ENCODE data around the gene PER1. TPM values are rescaled to one million over a fixed set of nuclear protein-coding genes. Genes with fewer than 3 reads are reported as not detected.

PER1 gene
- total RNA-seq, 2 donors from 2014 or later, result 59.4 to 75.0 TPM

GRCh38 chr17:8091033-8091687, 61.0 kb downstream of the PER1 start:
- DNase-seq (ENCODE audit: low spot score), result no peak
- Histone ChIP-seq H3K9me3 (no peaks in the 10 kb centered on the region), H3K4me1 (no peaks in the 10 kb centered on the region), H3K27me3 (no peaks in the 10 kb centered on the region), H3K4me3 (no peak overlapping the region), H3K36me3 (no peaks in the 10 kb centered on the region), H3K27ac (no peak overlapping the region)
- TF ChIP-seq CTCF (IDR thresholded peaks at IDR 0.05), result no peak

MicroRNA genes within 50 kb of the gene (microRNA counts, 767-probe panel; counts per million panel counts)
- microRNA hsa-miR-4521, result 0 to 961 counts per million in 2 donors

Small RNAs within 50 kb of the gene (microRNA-seq; reads per million reads assigned to microRNA genes)
- 2.8 to 5.0 reads per million in 2 donors for gene MIR4521 (ENCODE audit: borderline number of aligned reads in 2 of 2, borderline replicate concordance in 1 of 2)
- gene MIR6883 (ENCODE audit: borderline number of aligned reads in 2 of 2, borderline replicate concordance in 1 of 2), result 0 to 1.4 reads per million in 2 donors

Other genes starting within 250 kb of the PER1 start
- gene RNF227, start 236.1 kb downstream of the PER1 start, total RNA-seq, result 1 to 10 TPM; 1.6 to 5.8 TPM
- under 1 TPM in 1 of 2 donors, not detected in 1; 0.39 TPM for gene KCNAB3, start 222.5 kb downstream of the PER1 start, total RNA-seq
- gene TRAPPC1, start 220.5 kb downstream of the PER1 start, total RNA-seq, result 10 to 100 TPM; 52.4 to 68.2 TPM
- 1 to 10 TPM; 4.6 to 8.3 TPM for gene CNTROB, start 220.2 kb downstream of the PER1 start, total RNA-seq
- not detected for gene GUCY2D, start 149.8 kb downstream of the PER1 start, total RNA-seq
- gene ALOX15B, start 113.3 kb downstream of the PER1 start, total RNA-seq, result 1 to 10 TPM; 1.2 to 1.8 TPM
- gene ALOX12B, start 64.7 kb downstream of the PER1 start, total RNA-seq, result under 1 TPM in 1 of 2 donors, not detected in 1; 0.43 TPM
- under 1 TPM in 1 of 2 donors, not detected in 1; 0.20 TPM for gene ALOXE3, start 33.9 kb downstream of the PER1 start, total RNA-seq
- not detected for gene HES7, start 28.3 kb downstream of the PER1 start, total RNA-seq
- gene VAMP2, start 10.5 kb upstream of the PER1 start, total RNA-seq, result 10 to 100 TPM; 27.4 to 39.7 TPM
- 10 to 100 TPM in 1 of 2 donors, 1 to 10 TPM in 1; 7.3 to 11.0 TPM for gene TMEM107, start 24.0 kb upstream of the PER1 start, total RNA-seq
- 10 to 100 TPM; 10.2 to 10.8 TPM for gene BORCS6, start 37.8 kb upstream of the PER1 start, total RNA-seq
- gene AURKB, start 58.2 kb upstream of the PER1 start, total RNA-seq, result 1 to 10 TPM in 1 of 2 donors, not detected in 1; 1.8 TPM
- 1 to 10 TPM; 4.2 to 8.6 TPM for gene CTC1, start 95.7 kb upstream of the PER1 start, total RNA-seq
- gene PFAS, start 96.9 kb upstream of the PER1 start, total RNA-seq, result 1 to 10 TPM; 4.4 to 5.3 TPM
- 10 to 100 TPM; 24.1 to 29.9 TPM for gene RANGRF, start 136.3 kb upstream of the PER1 start, total RNA-seq
- 1 to 10 TPM; 1.2 to 1.6 TPM for gene SLC25A35, start 143.0 kb upstream of the PER1 start, total RNA-seq
- 10 to 100 TPM in 1 of 2 donors, 1 to 10 TPM in 1; 5.9 to 18.7 TPM for gene ARHGEF15, start 157.8 kb upstream of the PER1 start, total RNA-seq
- gene ODF4, start 187.4 kb upstream of the PER1 start, total RNA-seq, result not detected
- gene RPL26, start 230.8 kb upstream of the PER1 start, total RNA-seq, result 1,000 to 10,000 TPM; 1,618 to 2,343 TPM
- gene RNF222, start 245.4 kb upstream of the PER1 start, total RNA-seq, result not detected